HEK293 (cell line): ENCODE results near the gene COX17.

Source experiments
- CTCF ChIA-PET: fragments of 350-600 bp; formaldehyde crosslinking; extraction: SDS; loops from one replicate; lab custom pipeline; 2021; ENCODE audit warnings: antibody characterized with exemption; lab: Yijun Ruan, JAX
- POLR2A ChIA-PET: fragments of 300-600 bp; formaldehyde crosslinking; extraction: SDS; loops from one replicate; lab custom pipeline; 2020; ENCODE audit warnings: antibody characterized with exemption, inconsistent platforms; lab: Yijun Ruan, JAX
- H3K27ac ChIP-seq: fragments of 200-500 bp; sonication (Bioruptor generic); 2 replicates; pipeline ENCODE4 v1.5.1; 2014; ENCODE audit warnings: low read depth, low read length, control low read depth, inconsistent platforms; ENCODE audit errors: extremely low read depth
- H3K36me3 ChIP-seq, 2 experiments: fragments of 200-500 bp in 1 of 2; sonication (Bioruptor generic) in 1 of 2; 1 replicate in 1 of 2; 2 replicates in 1 of 2; pipeline ENCODE4 v1.5.1; 2014 to 2017; ENCODE audit warnings: inconsistent platforms in 2 of 2, low read length in 2 of 2; ENCODE audit not compliant: control insufficient read depth in 2 of 2, insufficient read depth in 1 of 2
- H3K4me1 ChIP-seq: fragments of 200-500 bp; sonication (Bioruptor generic); 2 replicates; pipeline ENCODE4 v1.5.1; 2014; ENCODE audit warnings: mild to moderate bottlenecking, low read length, inconsistent platforms; ENCODE audit not compliant: control insufficient read depth, insufficient read depth
- H3K4me3 ChIP-seq: 2 replicates; pipeline ENCODE4 v1.5.1; 2011; ENCODE audit warnings: low read depth, mild to moderate bottlenecking, control low read depth, low read length, moderate library complexity
- H3K9me3 ChIP-seq: fragments of 200-500 bp; sonication (Bioruptor generic); 2 replicates; pipeline ENCODE4 v1.5.1; 2014; ENCODE audit warnings: low read depth, low read length, inconsistent platforms; ENCODE audit not compliant: control insufficient read depth, insufficient read depth
- BCL11B ChIP-seq: fragments of 450-650 bp; formaldehyde crosslinking; IDR thresholded peaks from 2 replicates; pipeline ENCODE4 v1.5.1; 2016; ENCODE audit warnings: low read depth, missing biosample characterization, missing genetic modification characterization
- ZBTB8A ChIP-seq: fragments of 450-650 bp; formaldehyde crosslinking; IDR thresholded peaks from 2 replicates; pipeline ENCODE4 v1.5.1; 2016; ENCODE audit warnings: missing biosample characterization, missing genetic modification characterization
- ZNF114 ChIP-seq: fragments of 450-650 bp; formaldehyde crosslinking; IDR thresholded peaks from 2 replicates; pipeline ENCODE4 v1.5.0; 2017; ENCODE audit warnings: missing biosample characterization, missing genetic modification characterization
- ZNF19 ChIP-seq: fragments of 450-650 bp; formaldehyde crosslinking; IDR thresholded peaks from 2 replicates; pipeline ENCODE4; 2016; ENCODE audit warnings: missing biosample characterization, missing genetic modification characterization, low read depth
- ZNF335 ChIP-seq: fragments of 450-650 bp; formaldehyde crosslinking; conservative IDR thresholded peaks from 2 replicates; pipeline ENCODE4 v1.5.1; 2016; ENCODE audit warnings: missing biosample characterization, missing genetic modification characterization
- ZNF366 ChIP-seq: fragments of 450-650 bp; formaldehyde crosslinking; conservative IDR thresholded peaks from 2 replicates; pipeline ENCODE4 v1.5.1; 2016; ENCODE audit warnings: missing biosample characterization, missing genetic modification characterization
- ZNF654 ChIP-seq: fragments of 450-650 bp; formaldehyde crosslinking; IDR thresholded peaks from 2 replicates; pipeline ENCODE4 v1.5.1; 2016; ENCODE audit warnings: low read depth, missing biosample characterization, missing genetic modification characterization
- TF ChIP-seq, protein P1 (sequence below): fragments of 450-650 bp; formaldehyde crosslinking; conservative IDR thresholded peaks from 2 replicates; pipeline ENCODE4 v1.5.1; 2016; ENCODE audit warnings: low read depth, missing biosample characterization, missing genetic modification characterization
- TF ChIP-seq, protein P2 (sequence below): fragments of 450-650 bp; formaldehyde crosslinking; IDR thresholded peaks from 2 replicates; pipeline ENCODE4 v1.5.1; 2016; ENCODE audit warnings: missing biosample characterization, missing genetic modification characterization
- TF ChIP-seq, protein P3 (sequence below): fragments of 450-650 bp; formaldehyde crosslinking; IDR thresholded peaks from 2 replicates; pipeline ENCODE4 v1.5.1; 2016; ENCODE audit warnings: missing biosample characterization, missing genetic modification characterization

COX17 gene

DNA sequence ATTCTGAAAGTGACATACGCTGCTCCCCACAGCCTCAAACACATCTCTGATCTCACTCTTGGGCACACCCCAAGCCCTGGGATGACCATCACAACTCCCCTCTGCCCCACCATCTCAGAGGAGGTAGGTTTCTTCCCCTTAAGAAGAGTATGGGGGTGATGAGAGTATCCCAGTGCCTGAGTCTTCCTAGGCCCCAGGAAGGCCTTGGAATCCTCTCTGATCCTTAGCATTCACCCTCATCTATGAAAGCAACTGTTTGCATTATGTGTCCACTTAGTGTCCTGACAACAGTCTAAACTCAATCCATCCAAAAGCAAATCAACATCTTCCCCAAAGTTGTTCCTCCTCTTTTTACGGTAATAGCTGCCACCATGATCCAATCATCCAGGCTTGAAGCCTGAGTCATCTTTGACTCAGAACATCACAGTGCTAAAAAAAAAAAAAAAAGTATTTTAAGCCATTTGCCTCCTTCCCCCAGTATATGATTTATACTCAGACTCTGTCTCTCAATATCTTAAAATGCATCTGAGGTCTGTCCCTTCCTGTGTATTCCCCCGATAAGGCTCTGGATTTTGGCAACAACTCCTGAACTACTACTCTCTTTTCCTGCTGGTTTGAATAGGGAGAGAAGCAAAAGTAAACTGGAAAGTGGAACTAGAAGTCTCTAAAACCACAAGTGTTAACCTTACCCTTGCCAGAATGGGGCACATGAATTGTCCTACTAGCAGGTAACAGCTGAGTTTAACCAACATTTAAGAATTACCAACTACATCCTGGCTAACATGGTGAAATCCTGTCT lies 39.3 kb downstream of the COX17 start:
- ChIA-PET POLR2A (no interaction called here), CTCF (no interaction called here)
- no peak overlapping the region for H3K4me3 ChIP-seq

DNA sequence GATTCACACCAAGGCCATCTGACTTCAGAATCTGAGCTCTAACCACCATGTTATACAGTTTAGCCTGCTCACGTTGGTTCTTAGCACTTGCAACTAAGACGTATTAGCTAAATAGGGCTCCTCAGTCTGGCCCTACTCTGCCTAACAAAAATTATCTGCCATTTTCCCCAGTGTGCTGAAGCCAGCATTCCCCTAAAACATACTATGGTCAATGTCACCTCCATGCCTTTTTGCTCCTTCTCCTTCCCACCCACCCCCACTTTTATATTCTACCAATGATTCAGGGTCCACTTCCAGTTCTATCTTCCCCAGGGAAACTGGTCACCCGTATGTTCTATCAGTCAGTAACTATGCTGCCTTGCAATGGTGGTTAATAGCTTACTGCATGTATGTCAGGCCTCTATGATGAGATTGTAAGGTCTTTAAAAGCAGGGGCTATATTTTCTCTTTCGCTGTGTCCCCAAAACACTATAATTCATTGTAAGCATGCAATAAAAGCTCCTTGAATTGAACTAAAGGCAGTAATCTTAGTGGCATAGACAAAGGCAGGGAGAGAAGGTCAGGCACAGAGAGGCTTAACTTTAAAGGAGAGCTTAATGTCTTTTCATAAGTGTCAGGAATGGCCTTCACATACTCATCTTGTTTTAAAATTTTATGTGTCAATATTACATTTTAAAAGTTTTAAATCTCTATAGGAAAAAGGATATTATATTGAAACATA lies 40.2 kb downstream of the COX17 start:
- TF ChIP-seq, protein P1, sequence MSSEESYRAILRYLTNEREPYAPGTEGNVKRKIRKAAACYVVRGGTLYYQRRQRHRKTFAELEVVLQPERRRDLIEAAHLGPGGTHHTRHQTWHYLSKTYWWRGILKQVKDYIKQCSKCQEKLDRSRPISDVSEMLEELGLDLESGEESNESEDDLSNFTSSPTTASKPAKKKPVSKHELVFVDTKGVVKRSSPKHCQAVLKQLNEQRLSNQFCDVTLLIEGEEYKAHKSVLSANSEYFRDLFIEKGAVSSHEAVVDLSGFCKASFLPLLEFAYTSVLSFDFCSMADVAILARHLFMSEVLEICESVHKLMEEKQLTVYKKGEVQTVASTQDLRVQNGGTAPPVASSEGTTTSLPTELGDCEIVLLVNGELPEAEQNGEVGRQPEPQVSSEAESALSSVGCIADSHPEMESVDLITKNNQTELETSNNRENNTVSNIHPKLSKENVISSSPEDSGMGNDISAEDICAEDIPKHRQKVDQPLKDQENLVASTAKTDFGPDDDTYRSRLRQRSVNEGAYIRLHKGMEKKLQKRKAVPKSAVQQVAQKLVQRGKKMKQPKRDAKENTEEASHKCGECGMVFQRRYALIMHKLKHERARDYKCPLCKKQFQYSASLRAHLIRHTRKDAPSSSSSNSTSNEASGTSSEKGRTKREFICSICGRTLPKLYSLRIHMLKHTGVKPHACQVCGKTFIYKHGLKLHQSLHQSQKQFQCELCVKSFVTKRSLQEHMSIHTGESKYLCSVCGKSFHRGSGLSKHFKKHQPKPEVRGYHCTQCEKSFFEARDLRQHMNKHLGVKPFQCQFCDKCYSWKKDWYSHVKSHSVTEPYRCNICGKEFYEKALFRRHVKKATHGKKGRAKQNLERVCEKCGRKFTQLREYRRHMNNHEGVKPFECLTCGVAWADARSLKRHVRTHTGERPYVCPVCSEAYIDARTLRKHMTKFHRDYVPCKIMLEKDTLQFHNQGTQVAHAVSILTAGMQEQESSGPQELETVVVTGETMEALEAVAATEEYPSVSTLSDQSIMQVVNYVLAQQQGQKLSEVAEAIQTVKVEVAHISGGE (tag by site-specific recombination), result no peak
- no peak for TF ChIP-seq ZBTB8A (tag by site-specific recombination)
- TF ChIP-seq, protein P2, sequence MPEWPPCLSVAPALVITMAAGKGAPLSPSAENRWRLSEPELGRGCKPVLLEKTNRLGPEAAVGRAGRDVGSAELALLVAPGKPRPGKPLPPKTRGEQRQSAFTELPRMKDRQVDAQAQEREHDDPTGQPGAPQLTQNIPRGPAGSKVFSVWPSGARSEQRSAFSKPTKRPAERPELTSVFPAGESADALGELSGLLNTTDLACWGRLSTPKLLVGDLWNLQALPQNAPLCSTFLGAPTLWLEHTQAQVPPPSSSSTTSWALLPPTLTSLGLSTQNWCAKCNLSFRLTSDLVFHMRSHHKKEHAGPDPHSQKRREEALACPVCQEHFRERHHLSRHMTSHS, result no peak
- TF ChIP-seq BCL11B (tag by site-specific recombination), result no peak
- TF ChIP-seq ZNF19 (tag by site-specific recombination), result no peak
- POLR2A ChIA-PET, result no interaction called here
- CTCF ChIA-PET, result interaction anchor here (0.7 kb wide), 1 partner anchor 14 kb away, joined by 3 read pairs; no protein-coding TSS in a partner anchor
- Histone ChIP-seq H3K9me3 (no peaks in the 10 kb centered on the region), H3K27ac (no peak overlapping the region), H3K36me3 (peaks cover 0 to 3% of the 10 kb centered on the region in 2 experiments; a peak in 1 of 3 replicates), H3K4me3 (no peak overlapping the region), H3K4me1 (no peaks in the 10 kb centered on the region)

More for the DNA sequence above, 39.3 kb downstream of the COX17 start:
- Histone ChIP-seq H3K27ac (no peak overlapping the region), H3K36me3 (peaks cover 0 to 4% of the 10 kb centered on the region in 2 experiments; a peak in 1 of 3 replicates), H3K4me1 (no peaks in the 10 kb centered on the region), H3K9me3 (no peaks in the 10 kb centered on the region)
- TF ChIP-seq ZNF654 (tag by site-specific recombination), result no peak
- peak; percentile 41; the same call in 1 of the 2 replicates for TF ChIP-seq ZNF335 (tag by site-specific recombination)
- 0 out of 2 replicates have a peak, but pooled peaks have one; percentile 21 for TF ChIP-seq ZNF366

DNA sequence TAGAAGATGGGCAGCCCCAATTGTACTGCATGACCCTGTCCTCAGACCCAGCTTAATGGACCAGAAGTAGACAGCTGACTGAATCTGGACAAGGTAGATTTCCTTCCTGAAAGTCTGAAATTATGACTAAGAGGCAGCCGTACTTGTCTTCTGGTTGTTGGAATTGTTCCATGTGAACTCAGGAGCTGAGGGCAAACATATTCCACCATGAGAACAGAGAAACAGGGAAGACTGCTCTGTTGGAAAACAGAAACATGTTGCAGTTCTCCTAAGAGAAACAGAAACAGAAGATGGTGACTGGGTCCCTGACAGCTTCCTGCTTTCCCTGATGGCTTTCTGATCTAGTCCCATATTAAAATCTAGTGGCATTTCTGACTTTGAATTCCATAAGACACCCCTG lies 41.0 kb downstream of the COX17 start:
- Histone ChIP-seq H3K27ac (no peak overlapping the region), H3K9me3 (no peaks in the 10 kb centered on the region), H3K36me3 (no peaks in the 10 kb centered on the region), H3K4me1 (no peaks in the 10 kb centered on the region), H3K4me3 (no peak overlapping the region)
- ChIA-PET CTCF (no interaction called here), POLR2A (no interaction called here)
- TF ChIP-seq ZNF114, result no peak
- TF ChIP-seq, protein P3, sequence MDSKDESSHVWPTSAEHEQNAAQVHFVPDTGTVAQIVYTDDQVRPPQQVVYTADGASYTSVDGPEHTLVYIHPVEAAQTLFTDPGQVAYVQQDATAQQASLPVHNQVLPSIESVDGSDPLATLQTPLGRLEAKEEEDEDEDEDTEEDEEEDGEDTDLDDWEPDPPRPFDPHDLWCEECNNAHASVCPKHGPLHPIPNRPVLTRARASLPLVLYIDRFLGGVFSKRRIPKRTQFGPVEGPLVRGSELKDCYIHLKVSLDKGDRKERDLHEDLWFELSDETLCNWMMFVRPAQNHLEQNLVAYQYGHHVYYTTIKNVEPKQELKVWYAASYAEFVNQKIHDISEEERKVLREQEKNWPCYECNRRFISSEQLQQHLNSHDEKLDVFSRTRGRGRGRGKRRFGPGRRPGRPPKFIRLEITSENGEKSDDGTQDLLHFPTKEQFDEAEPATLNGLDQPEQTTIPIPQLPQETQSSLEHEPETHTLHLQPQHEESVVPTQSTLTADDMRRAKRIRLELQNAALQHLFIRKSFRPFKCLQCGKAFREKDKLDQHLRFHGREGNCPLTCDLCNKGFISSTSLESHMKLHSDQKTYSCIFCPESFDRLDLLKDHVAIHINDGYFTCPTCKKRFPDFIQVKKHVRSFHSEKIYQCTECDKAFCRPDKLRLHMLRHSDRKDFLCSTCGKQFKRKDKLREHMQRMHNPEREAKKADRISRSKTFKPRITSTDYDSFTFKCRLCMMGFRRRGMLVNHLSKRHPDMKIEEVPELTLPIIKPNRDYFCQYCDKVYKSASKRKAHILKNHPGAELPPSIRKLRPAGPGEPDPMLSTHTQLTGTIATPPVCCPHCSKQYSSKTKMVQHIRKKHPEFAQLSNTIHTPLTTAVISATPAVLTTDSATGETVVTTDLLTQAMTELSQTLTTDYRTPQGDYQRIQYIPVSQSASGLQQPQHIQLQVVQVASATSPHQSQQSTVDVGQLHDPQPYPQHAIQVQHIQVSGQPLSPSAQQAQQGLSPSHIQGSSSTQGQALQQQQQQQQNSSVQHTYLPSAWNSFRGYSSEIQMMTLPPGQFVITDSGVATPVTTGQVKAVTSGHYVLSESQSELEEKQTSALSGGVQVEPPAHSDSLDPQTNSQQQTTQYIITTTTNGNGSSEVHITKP (tag by site-specific recombination), result 0 out of 2 replicates have a peak, but pooled peaks have one; percentile 19
